Tibial nerve (tissue), 3 donors: Measurements from ENCODE around the gene UGDH.

ENCODE experiments used
- POLR2A ChIP-seq, 2 donors: fragments of 450-650 bp; IDR thresholded peaks; one replicate each; pipeline ENCODE4 v1.6.1; 2017; ENCODE audit warnings: antibody characterized with exemption in 2 of 2, mild to moderate bottlenecking in 2 of 2, moderate library complexity in 2 of 2
- TF ChIP-seq, protein P1 (sequence below), 5 experiments: fragments of 200-600 bp in 3 of 5; fragments of 450-650 bp in 2 of 5; sonication (generic) in 3 of 5; IDR thresholded peaks; one replicate each; pipeline ENCODE4 v1.5.1; 2016 to 2019; ENCODE audit warnings: antibody characterized with exemption in 5 of 5, mild to moderate bottlenecking in 3 of 5, moderate library complexity in 2 of 5

DNA sequence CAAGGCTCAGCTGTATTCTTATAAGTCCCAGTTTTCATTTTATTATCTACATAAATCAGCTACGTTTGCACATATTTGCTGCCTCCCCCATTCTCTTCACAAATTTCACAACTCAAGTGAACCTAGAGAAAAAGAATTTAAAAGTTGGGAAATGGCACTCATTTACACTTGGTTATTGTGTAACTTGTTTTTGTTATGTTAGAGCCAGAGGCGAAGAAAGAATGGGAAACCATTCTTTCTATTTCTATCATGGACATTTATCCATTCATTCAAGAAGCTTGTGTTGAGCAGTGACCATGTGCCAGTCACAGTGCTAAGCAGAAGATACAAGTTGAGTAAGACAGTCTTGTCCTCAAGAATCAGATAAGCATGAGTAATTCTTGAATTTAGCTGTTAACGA lies 54.8 kb downstream of the UGDH start:
- TF ChIP-seq, protein P1, sequence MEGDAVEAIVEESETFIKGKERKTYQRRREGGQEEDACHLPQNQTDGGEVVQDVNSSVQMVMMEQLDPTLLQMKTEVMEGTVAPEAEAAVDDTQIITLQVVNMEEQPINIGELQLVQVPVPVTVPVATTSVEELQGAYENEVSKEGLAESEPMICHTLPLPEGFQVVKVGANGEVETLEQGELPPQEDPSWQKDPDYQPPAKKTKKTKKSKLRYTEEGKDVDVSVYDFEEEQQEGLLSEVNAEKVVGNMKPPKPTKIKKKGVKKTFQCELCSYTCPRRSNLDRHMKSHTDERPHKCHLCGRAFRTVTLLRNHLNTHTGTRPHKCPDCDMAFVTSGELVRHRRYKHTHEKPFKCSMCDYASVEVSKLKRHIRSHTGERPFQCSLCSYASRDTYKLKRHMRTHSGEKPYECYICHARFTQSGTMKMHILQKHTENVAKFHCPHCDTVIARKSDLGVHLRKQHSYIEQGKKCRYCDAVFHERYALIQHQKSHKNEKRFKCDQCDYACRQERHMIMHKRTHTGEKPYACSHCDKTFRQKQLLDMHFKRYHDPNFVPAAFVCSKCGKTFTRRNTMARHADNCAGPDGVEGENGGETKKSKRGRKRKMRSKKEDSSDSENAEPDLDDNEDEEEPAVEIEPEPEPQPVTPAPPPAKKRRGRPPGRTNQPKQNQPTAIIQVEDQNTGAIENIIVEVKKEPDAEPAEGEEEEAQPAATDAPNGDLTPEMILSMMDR (IDR thresholded peaks at IDR 0.05), result no peak
- no peak for TF ChIP-seq POLR2A (IDR thresholded peaks at IDR 0.05)
